Endodermal cell (in vitro differentiated cells): ENCODE measurements around the gene TSPAN6. TPM values are rescaled to one million over a fixed set of nuclear protein-coding genes. Genes with fewer than 3 reads are reported as not detected.

Experiments
- DNase-seq: peaks from one replicate; pipeline ENCODE4 v3.0.0-alpha.2; 2017
- H3K27ac ChIP-seq: 2 replicates; pipeline ENCODE4 v1.5.1; 2013; ENCODE audit warnings: mild to moderate bottlenecking, low read depth, low read length, moderate library complexity
- H3K27me3 ChIP-seq: 2 replicates; pipeline ENCODE4 v1.6.1; 2013; ENCODE audit warnings: mild to moderate bottlenecking, low read length, moderate library complexity; ENCODE audit not compliant: insufficient read depth, control insufficient read depth, poor library complexity, severe bottlenecking
- H3K36me3 ChIP-seq: 2 replicates; pipeline ENCODE4 v1.7.0; 2013; ENCODE audit warnings: mild to moderate bottlenecking, low read length, moderate library complexity; ENCODE audit not compliant: control insufficient read depth, insufficient read depth
- H3K4me1 ChIP-seq: one replicate; pipeline ENCODE4 v1.7.0; 2013; ENCODE audit warnings: low read length; ENCODE audit not compliant: control insufficient read depth, insufficient read depth
- H3K4me3 ChIP-seq: 2 replicates; pipeline ENCODE4 v1.5.1; 2013; ENCODE audit warnings: mild to moderate bottlenecking, low read length, moderate library complexity
- H3K9ac ChIP-seq: 2 replicates; pipeline ENCODE4 v1.6.1; 2013; ENCODE audit warnings: mild to moderate bottlenecking, low read length, moderate library complexity; ENCODE audit not compliant: poor library complexity, severe bottlenecking; ENCODE audit errors: extremely low read depth
- H3K9me3 ChIP-seq: 2 replicates; pipeline ENCODE4 v1.6.1; 2013; ENCODE audit warnings: mild to moderate bottlenecking, low read length, moderate library complexity; ENCODE audit not compliant: control insufficient read depth
- H3K27ac Mint-ChIP-seq: 2 replicates; pipeline ENCODE4 v1.8.0; 2020; ENCODE audit warnings: mixed read lengths
- H3K27me3 Mint-ChIP-seq: 2 replicates; pipeline ENCODE4 v1.8.0; 2021; ENCODE audit warnings: mild to moderate bottlenecking, mixed read lengths; ENCODE audit not compliant: insufficient read depth
- H3K36me3 Mint-ChIP-seq: 2 replicates; pipeline ENCODE4 v1.8.0; 2020; ENCODE audit warnings: low read depth, mixed read lengths
- H3K4me1 Mint-ChIP-seq: 2 replicates; pipeline ENCODE4 v1.8.0; 2020; ENCODE audit warnings: mixed read lengths
- H3K4me3 Mint-ChIP-seq: 2 replicates; pipeline ENCODE4 v1.8.0; 2020; ENCODE audit warnings: mild to moderate bottlenecking, moderate library complexity, mixed read lengths
- H3K9me3 Mint-ChIP-seq: 2 replicates; pipeline ENCODE4 v1.8.0; 2020; ENCODE audit warnings: mild to moderate bottlenecking, mixed read lengths
- CTCF ChIP-seq: fragments of 200-600 bp; sonication (generic); conservative IDR thresholded peaks from 2 replicates; pipeline ENCODE4 v1.5.0; 2021; ENCODE audit warnings: antibody characterized with exemption, mild to moderate bottlenecking
- WGBS, 2 experiments: methylation state at CpG; one replicate each; pipeline versions ENCODE4 v1.1.5 to v1.1.7; 2013; ENCODE audit warnings: missing lambda C conversion rate in 2 of 2, mixed read lengths in 1 of 2; ENCODE audit not compliant: insufficient coverage in 1 of 2, insufficient read length in 1 of 2; 5-methylcytosine and 5-hydroxymethylcytosine counted together
- total RNA-seq, 2 donors: library from RNA; stranded (reverse); fragmentation: NEBNext Ultra II Directional in 1 of 2; extraction: Animal tissue kit (Norgen Biotek cat#: 25700) in 1 of 2; gene quantifications; 2 replicates in 1 of 2; 3 replicates in 1 of 2; pipeline ENCODE4 v1.2.1, GENCODE V29; 2021

Gene TSPAN6
- total RNA-seq, 2 donors from 2014 or later: 60.4 to 77.7 TPM

DNA sequence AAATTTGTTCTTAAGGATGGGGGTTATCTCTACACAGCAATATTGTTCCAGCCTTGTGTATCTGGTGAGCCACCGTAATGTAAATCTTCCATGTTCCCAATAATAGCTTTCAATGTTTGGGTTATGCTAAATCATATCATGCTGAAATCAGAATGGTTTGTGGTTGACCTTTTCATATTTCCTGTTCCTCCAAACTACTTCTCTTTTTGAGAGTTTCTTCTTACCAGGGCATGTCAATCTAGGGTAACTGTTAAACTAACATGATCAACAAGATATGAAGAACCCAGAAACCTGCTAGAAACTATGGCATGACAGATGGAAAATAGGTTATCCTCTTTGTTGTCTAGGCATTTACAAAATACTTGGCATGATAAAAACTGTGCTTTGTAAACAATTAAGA is 29.9 kb downstream of the TSPAN6 start:
- Mint-ChIP-seq H3K27me3 (no peaks in the 10 kb centered on the region), H3K27ac (no peak overlapping the region), H3K36me3 (no peaks in the 10 kb centered on the region), H3K9me3 (peaks cover 15% of the 10 kb centered on the region), H3K4me1 (peaks cover 17% of the 10 kb centered on the region), H3K4me3 (no peak overlapping the region)
- TF ChIP-seq CTCF: no peak
- Histone ChIP-seq H3K4me3 (no peak overlapping the region), H3K9ac (no peak overlapping the region), H3K4me1 (no peaks in the 10 kb centered on the region), H3K27ac (no peak overlapping the region), H3K27me3 (no peaks in the 10 kb centered on the region), H3K9me3 (no peaks in the 10 kb centered on the region), H3K36me3 (no peaks in the 10 kb centered on the region)
- WGBS, 2 experiments: 80% methylated on average over 1 of the region's 1 CpG; no CpG with 5 or more reads in 1 of the 2 experiments
- DNase-seq: no peak

GRCh38 chrX:100600758-100601157 is 35.8 kb downstream of the TSPAN6 start:
- Mint-ChIP-seq H3K27ac (no peak overlapping the region), H3K36me3 (no peaks in the 10 kb centered on the region), H3K9me3 (peaks cover 9% of the 10 kb centered on the region), H3K27me3 (no peaks in the 10 kb centered on the region), H3K4me3 (no peak overlapping the region), H3K4me1 (peaks cover 13% of the 10 kb centered on the region)
- WGBS, 2 experiments: no CpG with 5 or more reads among the region's 1 CpG
- Histone ChIP-seq H3K9ac (no peak overlapping the region), H3K4me1 (no peaks in the 10 kb centered on the region), H3K36me3 (no peaks in the 10 kb centered on the region), H3K4me3 (no peak overlapping the region), H3K27ac (no peak overlapping the region), H3K9me3 (no peaks in the 10 kb centered on the region), H3K27me3 (no peaks in the 10 kb centered on the region)
- no peak for DNase-seq
- TF ChIP-seq CTCF: no peak

GRCh38 chrX:100600340-100600739 is 36.3 kb downstream of the TSPAN6 start:
- Histone ChIP-seq H3K27ac (no peak overlapping the region), H3K9me3 (no peaks in the 10 kb centered on the region), H3K27me3 (no peaks in the 10 kb centered on the region), H3K4me3 (no peak overlapping the region), H3K36me3 (no peaks in the 10 kb centered on the region), H3K9ac (no peak overlapping the region), H3K4me1 (no peaks in the 10 kb centered on the region)
- no peak for TF ChIP-seq CTCF
- DNase-seq: no peak
- Mint-ChIP-seq H3K27ac (no peak overlapping the region), H3K9me3 (peaks cover 9% of the 10 kb centered on the region), H3K27me3 (no peaks in the 10 kb centered on the region), H3K4me3 (no peak overlapping the region), H3K4me1 (peaks cover 13% of the 10 kb centered on the region), H3K36me3 (no peaks in the 10 kb centered on the region)
